Endothelial cell of hepatic sinusoid (primary cell): ENCODE measurements around the gene CAPN15.

Experiments used
- in situ Hi-C: cut with HindIII; loops from 2 replicates; pipeline ENCODE4 v1.10.0; 2017; ENCODE audit warnings: low sequenced_read_pairs

CAPN15 gene

DNA sequence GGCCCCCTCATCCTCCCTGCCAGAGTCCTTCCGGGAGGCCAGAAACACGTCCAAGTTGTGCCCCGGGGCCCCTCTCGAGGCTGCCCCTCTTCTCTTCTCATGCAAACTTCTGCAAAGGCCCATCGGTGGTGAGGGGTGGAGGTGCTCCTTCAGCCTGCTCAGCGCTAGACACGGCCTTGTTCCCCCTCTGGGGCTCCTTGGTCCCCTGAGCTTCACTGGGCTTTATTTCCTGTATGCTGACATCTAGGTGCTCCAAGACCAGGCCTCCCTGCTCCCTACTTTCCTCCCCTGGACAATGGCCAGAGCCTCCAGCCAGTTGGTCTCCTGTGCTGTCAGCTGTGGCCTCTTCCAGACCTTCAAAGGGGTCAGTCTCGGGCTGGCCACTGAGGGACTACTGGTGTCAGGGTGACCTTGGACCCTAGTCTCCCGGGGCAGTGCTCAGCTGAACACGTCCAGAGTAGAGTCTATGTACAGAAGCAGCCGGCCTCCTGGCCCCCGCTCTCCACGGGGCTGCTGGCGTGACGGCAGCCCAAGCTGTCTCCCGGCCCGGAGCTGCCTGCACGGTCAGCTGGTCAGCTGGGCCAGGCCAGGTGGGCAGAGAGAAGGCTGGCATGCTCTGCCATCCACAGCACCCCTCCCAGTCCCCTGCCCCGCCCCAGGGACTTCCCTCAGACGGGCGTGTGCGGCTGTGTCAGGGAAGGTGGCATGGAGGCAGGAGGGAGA is 30.9 kb downstream of the CAPN15 start:
- in situ Hi-C loops: no loop called here

- in situ Hi-C loops: no loop called here
Measured at GRCh38 chr16:559021-559380, 31.5 kb downstream of the CAPN15 start.

- in situ Hi-C loops: no loop called here
Measured at GRCh38 chr16:559411-560203, 32.1 kb downstream of the CAPN15 start.

DNA sequence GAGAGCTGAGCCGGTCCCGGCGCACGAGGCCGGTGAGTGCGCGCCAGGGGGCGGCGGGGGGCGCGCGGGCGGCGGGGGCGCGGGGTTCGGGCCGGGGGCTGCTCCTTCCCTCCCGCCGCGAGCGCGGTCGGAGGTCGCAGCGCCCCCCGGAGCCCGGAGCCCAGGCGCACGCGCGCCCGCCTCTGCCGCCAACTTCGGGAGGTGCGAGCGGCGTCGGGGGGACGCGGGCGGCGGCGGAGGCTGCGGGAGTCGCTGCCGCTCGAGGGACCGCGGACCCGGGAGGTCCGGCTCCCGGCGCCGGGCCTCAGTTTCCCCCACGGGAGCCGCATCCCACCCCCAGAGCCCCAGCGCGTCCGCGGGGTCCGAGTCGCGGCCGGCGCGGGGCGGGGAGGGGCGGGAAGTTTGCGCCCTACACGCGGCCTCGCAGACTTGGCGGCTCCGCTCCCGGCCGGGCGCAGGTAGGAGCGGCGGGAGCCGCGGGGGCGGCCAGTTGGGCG is 32.7 kb downstream of the CAPN15 start, which contains the start of gene PRR35:
PRR35 (plus strand) TSS at position 191 of the 497 bp plus-strand sequence. CDS start 2,901 bp downstream, outside the sequence.
- in situ Hi-C loops: no loop called here

DNA sequence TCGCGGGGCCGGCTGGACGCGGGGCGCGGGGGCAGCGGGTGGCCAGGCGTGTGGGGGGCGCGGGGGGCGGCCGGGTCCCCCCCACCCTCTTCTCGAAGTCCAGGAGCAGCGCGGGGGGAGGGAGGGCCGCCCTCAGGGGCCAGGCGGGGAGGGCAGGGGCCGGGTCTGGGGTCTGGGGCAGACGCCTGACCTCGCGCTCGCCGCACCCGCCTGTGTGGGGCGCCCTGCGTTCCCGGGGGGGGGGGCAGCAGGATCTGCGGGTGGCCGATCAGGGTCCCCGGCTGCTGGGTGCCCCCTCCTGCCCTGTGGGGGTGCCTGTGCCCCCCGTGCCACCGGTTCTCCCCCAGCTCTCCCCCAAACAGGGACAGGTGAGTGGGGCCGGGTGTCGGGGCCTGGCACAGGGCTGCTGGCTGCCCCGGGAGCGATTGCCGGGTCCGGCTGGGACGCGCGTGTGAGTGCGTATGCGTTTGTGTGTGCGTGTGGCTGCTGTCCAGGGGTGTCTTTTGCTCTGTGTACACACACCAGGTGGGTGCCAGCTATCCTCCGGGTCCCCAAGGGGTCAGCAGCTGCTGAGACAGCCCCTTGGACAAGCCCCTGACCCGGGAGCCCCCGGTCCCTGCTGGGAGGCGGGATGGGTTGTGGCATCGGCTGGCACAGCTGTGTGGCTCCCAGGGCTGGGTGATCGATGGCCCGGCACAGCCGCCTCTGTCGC is 33.3 kb downstream of the CAPN15 start:
- in situ Hi-C loops: no loop called here

- in situ Hi-C loops: no loop called here
Measured at GRCh38 chr16:561413-561794, 33.9 kb downstream of the CAPN15 start.

DNA sequence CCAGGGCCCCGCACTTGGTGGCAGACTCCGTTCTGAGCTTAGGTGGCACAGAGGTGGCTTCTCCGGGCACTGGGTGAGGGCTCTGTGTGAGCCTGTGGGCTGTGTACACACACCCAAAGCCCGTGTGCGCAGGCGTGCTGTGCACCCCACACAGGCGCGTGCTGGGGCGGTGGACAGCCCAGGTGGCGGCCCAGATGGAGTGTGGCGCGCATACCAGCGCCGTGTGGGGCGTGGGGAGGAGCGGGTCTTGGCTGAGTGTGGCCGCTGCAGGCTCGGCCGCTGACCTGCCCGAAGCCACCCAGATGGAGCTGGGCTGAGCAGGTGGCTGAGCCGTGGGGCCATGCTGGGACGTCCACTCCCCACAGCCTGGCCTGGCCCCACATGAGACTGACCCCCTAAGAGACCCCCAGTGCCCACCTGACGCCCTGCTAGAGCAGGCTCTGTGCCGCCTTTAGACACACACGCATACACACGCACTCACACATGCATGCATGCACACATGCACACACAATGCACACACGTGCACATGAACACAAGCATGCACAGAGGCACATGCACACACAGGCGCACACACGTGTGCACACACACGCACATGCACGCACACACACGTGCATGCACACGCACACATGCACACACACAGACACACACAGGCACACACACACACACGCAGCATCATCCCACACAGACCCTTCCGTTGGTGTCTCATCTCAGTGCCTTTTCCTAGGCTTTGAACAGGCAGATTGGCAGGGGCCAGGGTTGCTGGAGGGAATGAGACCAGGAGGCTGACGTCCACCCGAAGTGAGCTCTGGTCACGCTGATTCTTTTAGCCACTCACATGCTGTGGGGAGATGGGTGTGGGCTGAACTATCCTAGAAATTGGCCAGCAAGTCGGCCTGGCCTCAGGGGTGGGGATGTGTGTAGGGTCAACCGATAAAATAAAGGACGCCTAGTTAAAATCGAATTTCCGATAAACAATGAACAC is 34.7 kb downstream of the CAPN15 start:
- in situ Hi-C loops: no loop called here

DNA sequence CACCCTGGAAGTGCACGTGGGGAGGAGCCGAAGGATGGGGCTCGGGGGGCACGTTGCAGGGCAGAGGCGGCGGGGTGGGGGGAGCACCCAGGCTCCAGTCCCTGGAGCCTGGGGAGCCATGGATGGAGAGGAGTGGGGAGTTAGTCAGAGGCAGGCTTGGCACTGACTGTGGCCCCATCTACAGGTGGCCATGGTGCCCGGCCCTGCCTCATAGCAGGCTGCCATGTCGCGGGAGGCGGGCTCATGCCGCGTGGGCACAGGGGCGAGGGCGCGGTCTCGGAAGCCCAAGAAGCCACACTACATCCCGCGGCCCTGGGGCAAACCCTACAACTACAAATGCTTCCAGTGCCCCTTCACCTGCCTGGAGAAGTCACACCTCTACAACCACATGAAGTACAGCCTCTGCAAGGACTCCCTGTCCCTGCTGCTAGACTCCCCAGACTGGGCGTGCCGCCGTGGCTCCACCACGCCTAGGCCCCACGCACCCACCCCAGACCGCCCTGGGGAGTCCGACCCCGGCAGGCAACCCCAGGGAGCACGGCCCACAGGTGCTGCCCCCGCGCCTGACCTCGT is 35.6 kb downstream of the CAPN15 start:
- in situ Hi-C loops: no loop called here

DNA sequence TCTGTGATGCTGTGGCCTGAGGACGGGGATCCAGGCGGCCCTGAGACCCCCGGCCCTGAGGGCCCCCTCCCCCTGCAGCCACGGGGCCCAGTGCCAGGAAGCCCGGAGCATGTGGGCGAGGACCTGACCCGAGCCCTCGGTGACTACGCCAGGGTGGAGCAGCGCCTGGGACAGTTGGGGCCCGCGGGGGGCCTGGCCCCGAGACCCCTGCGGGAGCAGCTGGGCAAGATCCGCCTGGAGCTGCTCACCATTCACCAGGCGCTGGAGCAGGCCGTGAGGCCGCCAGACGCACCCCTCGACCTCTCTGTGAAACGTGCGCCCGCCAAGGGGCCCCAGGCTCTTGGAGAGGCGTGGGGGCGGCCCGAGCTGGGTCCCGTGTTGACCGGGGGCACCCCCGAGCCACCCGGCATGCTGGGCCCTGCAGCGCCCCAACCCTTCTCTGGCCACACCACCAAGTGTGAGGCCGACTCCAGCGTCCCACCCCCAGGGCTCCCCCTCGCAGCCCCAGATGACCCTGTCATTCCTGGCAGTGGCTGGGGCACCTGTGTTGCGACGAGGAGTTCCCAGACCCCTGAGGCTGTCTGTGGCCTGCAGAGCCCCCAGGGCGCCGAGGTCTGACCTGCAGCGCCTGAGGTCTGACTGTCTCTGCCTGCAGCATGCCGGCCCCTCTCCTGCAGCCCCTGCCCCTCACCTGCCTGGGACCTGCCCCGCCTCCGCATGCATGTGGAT is 37.3 kb downstream of the CAPN15 start:
- in situ Hi-C loops: no loop called here

DNA sequence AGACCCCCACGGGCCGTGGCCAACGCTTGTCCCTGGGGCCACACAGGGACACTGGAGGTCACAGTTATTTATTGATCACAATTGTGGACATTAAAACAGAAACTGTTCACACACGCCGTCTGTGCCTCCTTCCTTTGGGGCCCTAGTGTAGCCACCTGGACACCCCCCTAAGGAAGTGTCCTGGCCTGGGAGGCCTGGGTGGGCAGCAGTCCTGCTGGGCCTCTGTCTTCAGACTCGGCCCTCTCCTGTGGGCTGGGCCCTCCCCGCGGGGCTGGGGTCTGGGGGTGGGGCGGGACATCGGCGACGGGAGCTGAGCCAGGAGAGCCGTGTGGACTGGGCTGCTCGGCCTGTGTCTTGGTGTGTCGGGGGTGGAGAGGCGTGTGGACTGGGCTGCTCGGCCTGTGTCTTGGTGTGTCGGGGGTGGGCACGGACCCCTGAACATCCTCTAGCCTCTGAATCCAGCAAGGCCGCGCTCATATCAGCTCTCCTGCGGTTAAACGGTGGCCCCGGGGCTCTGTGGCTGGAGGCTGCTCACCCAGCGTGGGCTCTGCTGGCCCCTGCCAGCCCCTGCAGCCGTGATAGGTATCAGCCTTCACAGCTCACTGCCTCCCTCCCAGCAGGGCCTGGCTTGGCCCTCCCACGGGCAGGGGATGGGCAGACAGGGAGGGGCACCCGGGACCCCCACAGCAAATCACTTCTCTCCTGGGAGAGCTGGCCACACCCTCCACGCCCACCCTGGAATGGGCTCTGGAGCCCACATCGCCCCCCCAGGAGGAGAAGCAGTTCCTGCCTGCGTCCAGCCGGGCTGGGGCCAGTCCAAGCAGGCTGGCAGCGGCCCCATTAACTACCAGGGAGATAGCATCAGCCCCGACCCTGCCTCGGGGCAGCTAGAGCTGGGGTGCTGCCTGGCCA is 38.2 kb downstream of the CAPN15 start:
- in situ Hi-C loops: no loop called here

DNA sequence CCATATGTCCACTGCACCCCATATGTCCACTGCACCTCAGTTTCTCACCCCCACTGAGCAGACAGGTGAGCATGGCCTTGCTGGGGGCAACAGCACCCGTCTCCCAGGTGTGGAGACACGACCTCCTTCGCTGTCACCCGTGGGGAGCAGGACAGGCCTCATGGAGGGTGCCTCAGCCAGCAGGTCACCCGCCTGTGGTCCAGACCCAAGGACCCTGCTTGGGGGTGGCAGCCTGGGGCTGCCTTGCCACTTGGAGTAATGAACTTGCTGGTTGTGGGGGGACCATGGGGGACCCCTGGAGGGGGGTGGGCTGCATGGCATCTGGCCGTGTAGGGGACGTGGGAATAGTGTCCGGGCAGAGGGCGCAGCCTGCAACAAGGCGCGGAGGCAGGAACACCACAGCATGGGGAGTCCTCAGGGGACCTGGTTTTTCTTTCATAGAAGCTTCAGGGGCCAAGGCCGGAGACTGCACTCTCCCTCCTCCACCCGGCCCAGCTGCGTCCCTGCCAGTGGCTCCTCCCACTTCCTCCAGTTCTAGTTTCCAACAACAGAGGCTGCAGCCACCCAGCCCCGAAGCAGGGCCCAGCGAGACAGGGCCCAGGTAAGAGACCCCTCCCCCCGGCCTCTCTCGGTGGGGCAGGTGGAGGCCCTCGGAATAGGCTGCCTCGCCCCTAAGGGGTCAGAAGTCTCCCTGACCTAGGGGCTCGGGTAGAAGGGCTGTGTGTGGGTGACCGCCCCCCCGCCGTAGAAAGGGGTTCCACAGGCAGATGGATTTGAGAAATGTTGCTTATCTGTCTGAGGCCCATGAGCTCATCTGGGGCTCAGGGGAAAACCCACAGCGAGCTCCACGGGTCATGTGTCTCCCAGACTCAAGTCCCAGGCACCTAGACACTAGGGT is 39.2 kb downstream of the CAPN15 start, which contains the start of gene NHLRC4:
NHLRC4 (plus strand) TSS at position 531 of the 898 bp plus-strand sequence. CDS start 1,043 bp downstream, outside the sequence.
- in situ Hi-C loops: no loop called here

GRCh38 chr16:567373-568256 is 40.1 kb downstream of the CAPN15 start:
- in situ Hi-C loops: no loop called here

DNA sequence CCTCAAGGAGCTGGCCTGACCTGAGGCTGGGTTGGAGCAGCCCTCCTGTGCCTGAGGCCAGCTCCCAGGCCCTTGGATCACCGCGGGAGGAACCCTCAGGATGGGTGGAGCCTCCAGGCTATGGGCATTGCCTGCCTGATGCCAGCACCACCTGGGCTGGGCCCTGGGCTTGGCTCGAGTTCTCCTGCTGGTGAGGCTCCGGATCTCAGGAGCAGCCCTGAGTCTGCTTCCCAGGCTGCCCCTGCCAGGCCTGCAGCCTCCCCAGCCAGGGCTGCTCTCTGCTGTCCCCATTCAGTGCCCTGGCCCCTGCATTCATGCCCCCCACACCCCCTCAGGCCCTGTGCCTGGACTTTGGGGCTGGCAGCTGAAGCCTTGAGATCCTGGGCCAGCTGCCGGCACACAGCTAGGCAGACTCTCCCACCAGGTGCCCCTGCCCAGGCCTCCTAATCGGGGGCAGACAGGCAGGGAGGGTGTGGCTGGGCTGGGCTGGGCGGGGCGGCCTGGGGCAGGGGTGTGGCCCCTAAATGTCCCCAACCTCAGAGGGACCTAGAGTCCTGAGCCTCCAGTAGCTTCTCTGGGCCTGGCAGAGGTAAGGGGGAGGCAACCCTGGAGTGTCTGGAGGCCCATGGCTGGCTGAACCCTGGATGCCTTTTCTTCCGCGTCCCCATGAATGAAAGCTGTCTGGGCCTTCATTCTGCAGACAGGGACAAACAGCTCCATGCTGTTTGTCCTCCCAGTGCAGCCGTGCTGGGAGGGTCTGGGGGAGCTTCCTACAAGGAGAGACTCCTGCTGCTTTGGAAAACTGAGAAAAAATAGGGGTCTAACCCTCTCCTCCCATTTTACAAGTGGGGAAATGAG is 41.1 kb downstream of the CAPN15 start:
- in situ Hi-C loops: no loop called here

DNA sequence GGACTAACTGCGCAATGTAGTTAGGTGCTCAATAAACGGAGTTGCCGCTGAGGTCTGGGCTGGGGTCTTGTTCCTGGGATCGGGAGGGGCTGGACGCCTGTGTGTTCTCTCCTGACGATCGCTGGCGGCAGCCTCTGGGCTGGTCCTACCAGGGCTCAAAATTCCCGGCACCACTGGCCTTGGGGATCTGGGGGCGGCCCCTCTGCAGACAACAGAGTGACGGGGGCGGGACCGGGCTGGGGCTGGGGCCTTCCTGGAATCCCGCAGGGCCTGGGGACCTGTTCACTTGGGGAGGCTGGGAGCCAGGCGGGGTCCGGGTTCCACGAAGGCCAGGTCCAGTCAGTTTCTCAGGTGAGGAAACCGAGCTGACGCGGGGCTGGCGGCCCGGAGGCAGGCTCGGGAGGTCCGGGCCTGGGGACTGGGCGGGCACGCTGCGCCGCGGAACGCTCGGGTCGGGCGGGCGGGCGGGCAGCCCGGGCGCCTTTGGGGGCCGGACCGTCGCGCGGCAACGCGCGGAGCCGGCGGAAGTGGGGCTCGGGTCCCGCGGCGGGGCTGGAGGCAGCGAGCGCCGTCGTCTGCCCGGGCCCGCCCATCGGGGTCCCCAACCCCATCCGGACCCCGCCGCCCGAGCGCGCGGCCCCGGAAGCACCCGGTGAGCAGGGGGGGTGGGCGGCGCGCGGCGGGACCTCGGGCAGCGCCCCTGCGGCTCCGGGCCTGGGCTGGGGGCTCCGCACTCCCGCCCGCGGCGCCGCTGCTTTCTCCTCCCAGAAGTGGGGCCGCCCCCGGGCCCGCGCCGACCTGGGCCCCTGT is 42.1 kb downstream of the CAPN15 start, which contains the start of gene PIGQ:
PIGQ (plus strand) TSS at position 524 of the 810 bp plus-strand sequence. CDS start 4,107 bp downstream, outside the sequence.
- in situ Hi-C loops: no loop called here
